Adrenal gland (tissue), 5 donors: ENCODE data around the gene GLTPD2.

Experiments
- CTCF ChIP-seq, 6 experiments: fragments of 450-650 bp in 4 of 6; fragments of 200-600 bp in 2 of 6; sonication (generic) in 1 of 6; IDR thresholded peaks; 1 replicate in 5 of 6; 2 replicates in 1 of 6; pipeline versions ENCODE4 v1.5.1 to v1.8.0; 2016 to 2021; ENCODE audit warnings: antibody characterized with exemption in 6 of 6, mild to moderate bottlenecking in 2 of 6, moderate library complexity in 1 of 6
- POLR2A ChIP-seq, 2 donors: fragments of 450-650 bp; IDR thresholded peaks; one replicate each; pipeline ENCODE4 v1.6.1; 2017; ENCODE audit warnings: antibody characterized with exemption in 2 of 2, mild to moderate bottlenecking in 2 of 2, moderate library complexity in 1 of 2
- donor health status: DM: no; HTN: no; CAD: no.

- TF ChIP-seq CTCF (IDR thresholded peaks at IDR 0.05) (no peak), POLR2A (IDR thresholded peaks at IDR 0.05) (no peak)
These were observed 49.6 kb downstream of the GLTPD2 start for GRCh38 chr17:4838309-4838785.
